Esophagus muscularis mucosa (tissue), 4 donors: ENCODE results near the gene ACSM5.
"Not testable (repeated sequence)": the region's sequence is repeated elsewhere in the genome, so short reads cannot be mapped to it uniquely, and the experiment has no call there.

Experiments used
- EP300 ChIP-seq: sonication (generic); formaldehyde crosslinking; IDR thresholded peaks from one replicate; pipeline ENCODE4 v1.6.1; 2017; ENCODE audit warnings: antibody characterized with exemption
- POLR2A ChIP-seq: fragments of 450-650 bp; IDR thresholded peaks from one replicate; pipeline ENCODE4 v1.6.1; 2017; ENCODE audit warnings: antibody characterized with exemption, moderate library complexity, mild to moderate bottlenecking, low read depth
- TF ChIP-seq, protein P1 (sequence below), 3 experiments: fragments of 200-600 bp in 2 of 3; fragments of 450-650 bp in 1 of 3; sonication (generic) in 2 of 3; IDR thresholded peaks; one replicate each; pipeline ENCODE4 v1.5.1; 2017 to 2019; ENCODE audit warnings: antibody characterized with exemption in 3 of 3, mild to moderate bottlenecking in 2 of 3, moderate library complexity in 1 of 3

GRCh38 chr16:20477188-20477744, 67.9 kb downstream of the ACSM5 start:
- TF ChIP-seq, protein P1, sequence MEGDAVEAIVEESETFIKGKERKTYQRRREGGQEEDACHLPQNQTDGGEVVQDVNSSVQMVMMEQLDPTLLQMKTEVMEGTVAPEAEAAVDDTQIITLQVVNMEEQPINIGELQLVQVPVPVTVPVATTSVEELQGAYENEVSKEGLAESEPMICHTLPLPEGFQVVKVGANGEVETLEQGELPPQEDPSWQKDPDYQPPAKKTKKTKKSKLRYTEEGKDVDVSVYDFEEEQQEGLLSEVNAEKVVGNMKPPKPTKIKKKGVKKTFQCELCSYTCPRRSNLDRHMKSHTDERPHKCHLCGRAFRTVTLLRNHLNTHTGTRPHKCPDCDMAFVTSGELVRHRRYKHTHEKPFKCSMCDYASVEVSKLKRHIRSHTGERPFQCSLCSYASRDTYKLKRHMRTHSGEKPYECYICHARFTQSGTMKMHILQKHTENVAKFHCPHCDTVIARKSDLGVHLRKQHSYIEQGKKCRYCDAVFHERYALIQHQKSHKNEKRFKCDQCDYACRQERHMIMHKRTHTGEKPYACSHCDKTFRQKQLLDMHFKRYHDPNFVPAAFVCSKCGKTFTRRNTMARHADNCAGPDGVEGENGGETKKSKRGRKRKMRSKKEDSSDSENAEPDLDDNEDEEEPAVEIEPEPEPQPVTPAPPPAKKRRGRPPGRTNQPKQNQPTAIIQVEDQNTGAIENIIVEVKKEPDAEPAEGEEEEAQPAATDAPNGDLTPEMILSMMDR (IDR thresholded peaks at IDR 0.05) = not testable (repeated sequence)
- TF ChIP-seq POLR2A, EP300: not testable (repeated sequence)
